ENCODE data around the gene ESYT3.

GRCh38 chr3:138468886-138469285 lies 34.5 kb downstream of the ESYT3 start:
- TF ChIP-seq CTCF (conservative IDR thresholded peaks at IDR 0.05; ENCODE audit: low read depth, low read length) (no peak), EZH2 (IDR thresholded peaks at IDR 0.05; ENCODE audit: borderline replicate concordance, low read depth, low read length, poor library complexity, severe bottlenecking) (no peak)

All from A673 (cell line).